Breast epithelium (tissue), 4 donors: ENCODE measurements around the gene FRMD4A. TPM values are rescaled to one million over a fixed set of nuclear protein-coding genes. Genes with fewer than 3 reads are reported as not detected.
A peak's percentile ranks its signal among the peaks of the same experiment; 100 is the strongest.

Experiments
- DNase-seq, 2 donors: peaks; one replicate each; pipeline ENCODE4 v3.0.0-alpha.2; 2019; ENCODE audit warnings: low spot score in 2 of 2
- H3K27ac ChIP-seq, 2 donors: fragments of 200-600 bp; sonication (generic) in 1 of 2; one replicate each; pipeline ENCODE4 v1.5.1; 2016 to 2019; ENCODE audit warnings: mild to moderate bottlenecking in 1 of 2
- H3K27me3 ChIP-seq, 2 donors: fragments of 200-600 bp; sonication (generic) in 1 of 2; one replicate each; pipeline versions ENCODE4 v1.5.1 to v1.6.0; 2017 to 2019; ENCODE audit warnings: control low read depth in 1 of 2, mild to moderate bottlenecking in 1 of 2
- H3K36me3 ChIP-seq: fragments of 200-600 bp; one replicate; pipeline ENCODE4 v1.5.1; 2019
- H3K4me1 ChIP-seq, 2 donors: fragments of 200-600 bp; sonication (generic); one replicate each; pipeline ENCODE4 v1.5.1; 2016 to 2019; ENCODE audit warnings: control low read depth in 1 of 2
- H3K4me3 ChIP-seq, 3 donors: fragments of 200-600 bp; sonication (generic); 1 replicate in 2 of 3; 2 replicates in 1 of 3; pipeline ENCODE4 v1.5.1; 2016 to 2019; ENCODE audit warnings: mild to moderate bottlenecking in 3 of 3, moderate library complexity in 2 of 3
- H3K9me3 ChIP-seq, 2 donors: fragments of 200-600 bp; sonication (generic) in 1 of 2; one replicate each; pipeline ENCODE4 v1.5.1; 2016 to 2019; ENCODE audit warnings: control low read depth in 1 of 2
- CTCF ChIP-seq, 3 donors: fragments of 450-650 bp; IDR thresholded peaks; one replicate each; pipeline ENCODE4 v1.5.1; 2016 to 2017; ENCODE audit warnings: antibody characterized with exemption in 3 of 3, mild to moderate bottlenecking in 3 of 3, moderate library complexity in 3 of 3
- POLR2A ChIP-seq: fragments of 450-650 bp; IDR thresholded peaks from one replicate; pipeline ENCODE4 v1.6.1; 2016; ENCODE audit warnings: antibody characterized with exemption, mild to moderate bottlenecking, moderate library complexity
- POLR2AphosphoS5 ChIP-seq, 3 donors: sonication (generic); formaldehyde crosslinking; IDR thresholded peaks; one replicate each; pipeline ENCODE4 v1.6.1; 2017; ENCODE audit warnings: antibody characterized with exemption in 3 of 3
- intact Hi-C: fragments of 100-400 bp; cut with DNase I; formaldehyde crosslinking; loops from one replicate; pipeline ENCODE4 v1.15.1; 2023; ENCODE audit warnings: low total_unique reads
- total RNA-seq, 3 donors: library from RNA; depleted of rRNA; stranded (reverse); fragments of >200 nt; gene quantifications; one replicate each; pipeline ENCODE4 v1.1.0, GENCODE V29; 2016

FRMD4A gene
- total RNA-seq, 3 donors from 2014 or later: 27.5 to 107 (median 34.4) TPM

GRCh38 chr10:14326581-14326980, 4.1 kb downstream of the FRMD4A start:
- TF ChIP-seq POLR2A: no peak
- TF ChIP-seq POLR2AphosphoS5 (IDR thresholded peaks at IDR 0.05): no peak
- no peak for TF ChIP-seq CTCF (IDR thresholded peaks at IDR 0.05)
- Histone ChIP-seq H3K36me3 (no peaks in the 10 kb centered on the region), H3K27me3 (peaks cover 0 to 21% of the 10 kb centered on the region in 2 donors), H3K27ac (no peak overlapping the region), H3K9me3 (no peaks in the 10 kb centered on the region), H3K4me3 (no peak overlapping the region), H3K4me1 (no peaks in the 10 kb centered on the region)
- no peak for DNase-seq
- intact Hi-C loops: no loop called here

- no peak for TF ChIP-seq POLR2A
- peak in 1 of 3 donors; percentile 45 for TF ChIP-seq CTCF (IDR thresholded peaks at IDR 0.05)
- no peaks in the 10 kb centered on the region for H3K4me1 ChIP-seq
- H3K27me3 ChIP-seq: peaks cover 0 to 18% of the 10 kb centered on the region in 2 donors
- H3K4me3 ChIP-seq: no peak overlapping the region
- peak in 1 of 2 donors; percentile 66 for DNase-seq
- no peaks in the 10 kb centered on the region for H3K36me3 ChIP-seq
- intact Hi-C loops: no loop called here
- no peak overlapping the region for H3K27ac ChIP-seq
- H3K9me3 ChIP-seq: no peaks in the 10 kb centered on the region
Observed at GRCh38 chr10:14325325-14325955, 5.3 kb downstream of the FRMD4A start.

GRCh38 chr10:14322526-14323188, 8.1 kb downstream of the FRMD4A start:
- no peaks in the 10 kb centered on the region for H3K36me3 ChIP-seq
- no peak for TF ChIP-seq POLR2A
- no peak for TF ChIP-seq CTCF (IDR thresholded peaks at IDR 0.05)
- no peak for TF ChIP-seq POLR2AphosphoS5 (IDR thresholded peaks at IDR 0.05)
- H3K9me3 ChIP-seq: no peaks in the 10 kb centered on the region
- H3K4me1 ChIP-seq: no peaks in the 10 kb centered on the region
- no peak overlapping the region for H3K4me3 ChIP-seq
- DNase-seq: no peak
- H3K27ac ChIP-seq: no peak overlapping the region
- peaks cover 0 to 9% of the 10 kb centered on the region in 2 donors for H3K27me3 ChIP-seq
- intact Hi-C loops: no loop called here

GRCh38 chr10:14318007-14318406, 12.7 kb downstream of the FRMD4A start:
- TF ChIP-seq POLR2AphosphoS5 (IDR thresholded peaks at IDR 0.05) (no peak), CTCF (IDR thresholded peaks at IDR 0.05) (no peak), POLR2A (no peak)
- intact Hi-C loops: no loop called here
- Histone ChIP-seq H3K4me3 (no peak overlapping the region), H3K27me3 (no peaks in the 10 kb centered on the region), H3K36me3 (no peaks in the 10 kb centered on the region), H3K9me3 (no peaks in the 10 kb centered on the region), H3K4me1 (no peaks in the 10 kb centered on the region), H3K27ac (no peak overlapping the region)
- no peak for DNase-seq

- no peaks in the 10 kb centered on the region for H3K27me3 ChIP-seq
- no peak for DNase-seq
- no peak overlapping the region for H3K27ac ChIP-seq
- H3K36me3 ChIP-seq: no peaks in the 10 kb centered on the region
- TF ChIP-seq CTCF (IDR thresholded peaks at IDR 0.05) (no peak), POLR2A (no peak), POLR2AphosphoS5 (IDR thresholded peaks at IDR 0.05) (no peak)
- H3K4me1 ChIP-seq: no peaks in the 10 kb centered on the region
- intact Hi-C loops: loop anchor here (2.0 kb wide), 1 partner anchor 73 kb away; no protein-coding TSS in a partner anchor
- no peaks in the 10 kb centered on the region for H3K9me3 ChIP-seq
- H3K4me3 ChIP-seq: no peak overlapping the region
Observed at GRCh38 chr10:14312014-14312413, 18.7 kb downstream of the FRMD4A start.
